Osteocyte (in vitro differentiated cells): ENCODE data around the gene HAVCR1. TPM values are rescaled to one million over a fixed set of nuclear protein-coding genes. Genes with fewer than 3 reads are reported as not detected.

Source experiments
- DNase-seq: peaks from one replicate; pipeline ENCODE4 v3.0.0; 2021; ENCODE audit warnings: mixed read lengths; ENCODE audit not compliant: unreplicated experiment; ENCODE audit errors: extremely low spot score
- H3K27ac Mint-ChIP-seq: one replicate; pipeline ENCODE4 v1.8.0; 2021; ENCODE audit warnings: mild to moderate bottlenecking, mixed read lengths; ENCODE audit not compliant: unreplicated experiment
- H3K27me3 Mint-ChIP-seq: one replicate; pipeline ENCODE4 v1.8.0; 2021; ENCODE audit warnings: mixed read lengths; ENCODE audit not compliant: unreplicated experiment
- H3K36me3 Mint-ChIP-seq: one replicate; pipeline ENCODE4 v1.8.0; 2021; ENCODE audit warnings: mixed read lengths; ENCODE audit not compliant: unreplicated experiment
- H3K4me1 Mint-ChIP-seq: one replicate; pipeline ENCODE4 v1.8.0; 2021; ENCODE audit warnings: mixed read lengths; ENCODE audit not compliant: unreplicated experiment
- H3K4me3 Mint-ChIP-seq: one replicate; pipeline ENCODE4 v1.8.0; 2021; ENCODE audit warnings: mild to moderate bottlenecking, moderate library complexity, mixed read lengths; ENCODE audit not compliant: unreplicated experiment
- H3K9me3 Mint-ChIP-seq: one replicate; pipeline ENCODE4 v1.8.0; 2021; ENCODE audit warnings: mixed read lengths; ENCODE audit not compliant: unreplicated experiment
- total RNA-seq: library from RNA; stranded (reverse); gene quantifications from 2 replicates; pipeline ENCODE4 v1.2.1, GENCODE V29; 2021
- TF ChIP-seq, protein P1 (sequence below): fragments of 200-600 bp; sonication (generic); IDR thresholded peaks from 2 replicates; pipeline ENCODE4 v1.5.0; 2021; ENCODE audit warnings: antibody characterized with exemption, mild to moderate bottlenecking, moderate library complexity

HAVCR1 gene
- total RNA-seq, 1 donor from 2014 or later, result not detected

DNA sequence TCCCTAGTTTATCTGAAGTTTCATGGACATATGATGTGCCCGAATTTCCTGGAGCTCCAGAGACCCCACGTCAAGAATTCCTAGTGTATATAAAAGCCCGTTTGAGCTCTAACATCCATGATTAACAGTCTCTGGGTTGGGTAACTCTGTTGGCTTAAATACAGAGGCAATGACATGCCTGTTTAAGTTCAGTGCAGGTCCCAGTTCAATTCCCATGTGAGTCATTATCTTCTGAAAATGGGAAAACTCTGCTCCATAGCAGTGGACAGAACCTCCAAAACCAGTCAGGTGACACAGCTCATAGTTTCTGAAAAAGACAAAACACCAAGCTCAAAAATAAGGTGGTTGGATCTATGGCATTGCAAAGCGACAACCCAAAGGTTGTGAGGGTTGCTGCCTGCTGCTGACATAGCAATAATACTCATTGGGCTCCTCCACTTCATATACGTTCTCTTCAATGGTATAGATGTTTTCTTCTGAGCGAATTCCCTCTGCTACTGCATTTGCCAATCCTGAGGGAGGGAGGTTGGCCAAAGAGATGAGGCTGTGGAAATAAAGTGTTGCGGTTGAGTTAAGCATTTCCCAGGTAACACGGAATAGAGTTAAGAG lies 27.9 kb upstream of the HAVCR1 start:
- Mint-ChIP-seq H3K9me3 (no peaks in the 10 kb centered on the region), H3K27ac (no peak overlapping the region), H3K4me3 (no peak overlapping the region), H3K36me3 (no peaks in the 10 kb centered on the region), H3K4me1 (no peaks in the 10 kb centered on the region), H3K27me3 (no peaks in the 10 kb centered on the region)
- TF ChIP-seq, protein P1, sequence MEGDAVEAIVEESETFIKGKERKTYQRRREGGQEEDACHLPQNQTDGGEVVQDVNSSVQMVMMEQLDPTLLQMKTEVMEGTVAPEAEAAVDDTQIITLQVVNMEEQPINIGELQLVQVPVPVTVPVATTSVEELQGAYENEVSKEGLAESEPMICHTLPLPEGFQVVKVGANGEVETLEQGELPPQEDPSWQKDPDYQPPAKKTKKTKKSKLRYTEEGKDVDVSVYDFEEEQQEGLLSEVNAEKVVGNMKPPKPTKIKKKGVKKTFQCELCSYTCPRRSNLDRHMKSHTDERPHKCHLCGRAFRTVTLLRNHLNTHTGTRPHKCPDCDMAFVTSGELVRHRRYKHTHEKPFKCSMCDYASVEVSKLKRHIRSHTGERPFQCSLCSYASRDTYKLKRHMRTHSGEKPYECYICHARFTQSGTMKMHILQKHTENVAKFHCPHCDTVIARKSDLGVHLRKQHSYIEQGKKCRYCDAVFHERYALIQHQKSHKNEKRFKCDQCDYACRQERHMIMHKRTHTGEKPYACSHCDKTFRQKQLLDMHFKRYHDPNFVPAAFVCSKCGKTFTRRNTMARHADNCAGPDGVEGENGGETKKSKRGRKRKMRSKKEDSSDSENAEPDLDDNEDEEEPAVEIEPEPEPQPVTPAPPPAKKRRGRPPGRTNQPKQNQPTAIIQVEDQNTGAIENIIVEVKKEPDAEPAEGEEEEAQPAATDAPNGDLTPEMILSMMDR, result no peak
- DNase-seq, result no peak

DNA sequence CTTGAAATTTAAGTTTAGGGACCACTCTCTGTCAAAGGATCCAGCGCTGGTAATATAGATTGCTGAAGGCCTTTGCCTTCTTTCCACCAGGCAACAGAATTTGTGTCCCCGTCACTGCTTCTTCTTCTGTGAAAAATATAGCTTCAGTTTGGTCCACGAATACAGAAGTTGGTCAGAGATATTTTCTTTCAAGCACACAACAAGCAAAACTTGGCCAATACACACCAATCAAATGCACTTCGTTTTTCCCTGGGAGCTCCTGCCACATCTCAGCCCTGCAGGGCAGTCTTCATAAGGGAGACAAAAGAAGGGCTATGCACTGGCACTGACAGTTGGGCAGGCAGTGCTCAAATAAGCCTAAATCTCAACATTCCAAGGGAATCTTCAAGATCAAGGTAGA lies 27.0 kb upstream of the HAVCR1 start:
- Mint-ChIP-seq H3K4me1 (no peaks in the 10 kb centered on the region), H3K4me3 (no peak overlapping the region), H3K9me3 (no peaks in the 10 kb centered on the region), H3K27ac (no peak overlapping the region), H3K27me3 (peaks cover under 1% of the 10 kb centered on the region), H3K36me3 (no peaks in the 10 kb centered on the region)
- TF ChIP-seq, protein P1, result no peak
- no peak for DNase-seq

DNA sequence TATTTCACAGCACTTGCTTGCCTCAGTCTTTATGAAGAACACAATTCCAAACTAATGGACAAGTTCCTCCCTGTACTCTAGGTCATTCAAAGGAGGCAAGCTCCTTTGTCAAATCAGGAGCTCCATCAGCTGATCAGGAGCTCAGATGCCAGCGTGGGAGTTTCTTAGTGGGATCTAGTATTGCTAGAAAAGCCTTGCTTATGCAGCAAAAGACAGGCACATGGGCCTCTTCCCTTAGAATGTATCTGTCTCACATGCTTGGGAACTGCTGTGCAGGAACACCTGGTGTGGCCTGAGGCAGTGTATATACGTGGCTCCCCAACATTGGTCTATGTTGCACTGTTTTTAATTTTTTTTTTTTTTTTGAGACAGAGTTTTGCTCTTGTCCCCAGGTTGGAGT lies 21.4 kb upstream of the HAVCR1 start:
- H3K9me3 Mint-ChIP-seq, result no peaks in the 10 kb centered on the region
- TF ChIP-seq, protein P1, result no peak
- H3K4me3 Mint-ChIP-seq, result no peak overlapping the region
- DNase-seq, result no peak
- H3K27me3 Mint-ChIP-seq, result peaks cover 2% of the 10 kb centered on the region
- H3K27ac Mint-ChIP-seq, result no peak overlapping the region
- no peaks in the 10 kb centered on the region for H3K36me3 Mint-ChIP-seq
- peaks cover 5% of the 10 kb centered on the region for H3K4me1 Mint-ChIP-seq

DNA sequence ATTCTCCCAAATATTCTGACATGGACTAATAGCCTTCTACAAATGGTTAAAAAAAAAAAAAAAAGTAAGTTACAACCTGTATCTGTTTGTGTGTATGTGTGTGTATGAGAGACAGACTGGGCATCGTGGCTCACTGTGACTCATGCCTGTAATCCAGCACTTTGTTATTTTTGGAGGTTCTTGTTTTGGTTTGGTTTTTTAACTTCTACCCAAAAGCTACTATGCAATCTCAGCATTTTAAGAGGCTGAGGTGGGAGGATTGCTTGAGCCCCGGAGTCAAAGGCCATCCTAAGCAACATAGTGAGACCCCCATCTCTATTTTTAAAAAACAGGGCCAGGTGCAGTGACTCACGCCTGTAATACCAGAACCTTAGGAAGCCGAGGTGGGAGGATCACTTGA lies 17.6 kb upstream of the HAVCR1 start:
- no peak for DNase-seq
- H3K4me1 Mint-ChIP-seq, result peaks cover 5% of the 10 kb centered on the region
- H3K27me3 Mint-ChIP-seq, result peaks cover 5% of the 10 kb centered on the region
- TF ChIP-seq, protein P1, result no peak
- H3K27ac Mint-ChIP-seq, result no peak overlapping the region
- no peak overlapping the region for H3K4me3 Mint-ChIP-seq
- H3K36me3 Mint-ChIP-seq, result no peaks in the 10 kb centered on the region
- H3K9me3 Mint-ChIP-seq, result no peaks in the 10 kb centered on the region

GRCh38 chr5:157072508-157072907 lies 13.6 kb upstream of the HAVCR1 start:
- H3K27me3 Mint-ChIP-seq, result peaks cover 9% of the 10 kb centered on the region
- no peaks in the 10 kb centered on the region for H3K36me3 Mint-ChIP-seq
- H3K9me3 Mint-ChIP-seq, result no peaks in the 10 kb centered on the region
- no peak for DNase-seq
- peaks cover 5% of the 10 kb centered on the region for H3K4me1 Mint-ChIP-seq
- H3K4me3 Mint-ChIP-seq, result no peak overlapping the region
- H3K27ac Mint-ChIP-seq, result no peak overlapping the region
- TF ChIP-seq, protein P1, result no peak
